ENCODE data around the gene SHC3.

The SHC3 gene

GRCh38 chr9:89044881-89045280 lies 133.7 kb downstream of the SHC3 start:
- H3K4me1 ChIP-seq (ENCODE audit: insufficient read depth, low read length), result no peaks in the 10 kb centered on the region
- H3K9ac ChIP-seq (ENCODE audit: low read depth, low read length), result no peak overlapping the region
- H3K79me2 ChIP-seq (ENCODE audit: insufficient read depth, low read length), result no peaks in the 10 kb centered on the region
- no peaks in the 10 kb centered on the region for H3K9me3 ChIP-seq (ENCODE audit: insufficient read depth, low read length, severe bottlenecking)
- H3K36me3 ChIP-seq (ENCODE audit: insufficient read depth, low read length), result no peaks in the 10 kb centered on the region
- H3K27ac ChIP-seq (ENCODE audit: low read length), result no peak overlapping the region
- no peaks in the 10 kb centered on the region for H3K27me3 ChIP-seq (ENCODE audit: insufficient read depth, low read length, poor library complexity)
- no peak for TF ChIP-seq EZH2 (IDR thresholded peaks at IDR 0.05; ENCODE audit: borderline replicate concordance, low read depth, low read length, severe bottlenecking)
- TF ChIP-seq, protein P1, sequence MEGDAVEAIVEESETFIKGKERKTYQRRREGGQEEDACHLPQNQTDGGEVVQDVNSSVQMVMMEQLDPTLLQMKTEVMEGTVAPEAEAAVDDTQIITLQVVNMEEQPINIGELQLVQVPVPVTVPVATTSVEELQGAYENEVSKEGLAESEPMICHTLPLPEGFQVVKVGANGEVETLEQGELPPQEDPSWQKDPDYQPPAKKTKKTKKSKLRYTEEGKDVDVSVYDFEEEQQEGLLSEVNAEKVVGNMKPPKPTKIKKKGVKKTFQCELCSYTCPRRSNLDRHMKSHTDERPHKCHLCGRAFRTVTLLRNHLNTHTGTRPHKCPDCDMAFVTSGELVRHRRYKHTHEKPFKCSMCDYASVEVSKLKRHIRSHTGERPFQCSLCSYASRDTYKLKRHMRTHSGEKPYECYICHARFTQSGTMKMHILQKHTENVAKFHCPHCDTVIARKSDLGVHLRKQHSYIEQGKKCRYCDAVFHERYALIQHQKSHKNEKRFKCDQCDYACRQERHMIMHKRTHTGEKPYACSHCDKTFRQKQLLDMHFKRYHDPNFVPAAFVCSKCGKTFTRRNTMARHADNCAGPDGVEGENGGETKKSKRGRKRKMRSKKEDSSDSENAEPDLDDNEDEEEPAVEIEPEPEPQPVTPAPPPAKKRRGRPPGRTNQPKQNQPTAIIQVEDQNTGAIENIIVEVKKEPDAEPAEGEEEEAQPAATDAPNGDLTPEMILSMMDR (IDR thresholded peaks at IDR 0.05; ENCODE audit: borderline replicate concordance, extremely low read depth, low read length, poor library complexity, severe bottlenecking), result no peak
- no peak for DNase-seq
- H3K4me2 ChIP-seq (ENCODE audit: insufficient read depth, low read length), result no peak overlapping the region
- no peak overlapping the region for H3K4me3 ChIP-seq (ENCODE audit: low read depth in 1 of 2, low read length in 2 of 2)
- no peaks in the 10 kb centered on the region for H4K20me1 ChIP-seq (ENCODE audit: insufficient read depth, low read length)
- no peak overlapping the region for H2AFZ ChIP-seq (ENCODE audit: low read depth, low read length)
- no peak for ATAC-seq (ENCODE audit: insufficient read depth, low read depth)

GRCh38 chr9:89044104-89044503 lies 134.5 kb downstream of the SHC3 start:
- Histone ChIP-seq H3K9me3 (ENCODE audit: insufficient read depth, low read length, severe bottlenecking) (no peaks in the 10 kb centered on the region), H3K4me3 (ENCODE audit: low read depth in 1 of 2, low read length in 2 of 2) (no peak overlapping the region), H4K20me1 (ENCODE audit: insufficient read depth, low read length) (no peaks in the 10 kb centered on the region), H2AFZ (ENCODE audit: low read depth, low read length) (no peak overlapping the region), H3K4me2 (ENCODE audit: insufficient read depth, low read length) (no peak overlapping the region), H3K79me2 (ENCODE audit: insufficient read depth, low read length) (no peaks in the 10 kb centered on the region), H3K27me3 (ENCODE audit: insufficient read depth, low read length, poor library complexity) (no peaks in the 10 kb centered on the region), H3K36me3 (ENCODE audit: insufficient read depth, low read length) (no peaks in the 10 kb centered on the region), H3K4me1 (ENCODE audit: insufficient read depth, low read length) (no peaks in the 10 kb centered on the region), H3K27ac (ENCODE audit: low read length) (no peak overlapping the region), H3K9ac (ENCODE audit: low read depth, low read length) (no peak overlapping the region)
- TF ChIP-seq, protein P1 (IDR thresholded peaks at IDR 0.05; ENCODE audit: borderline replicate concordance, extremely low read depth, low read length, poor library complexity, severe bottlenecking), result no peak
- no peak for TF ChIP-seq EZH2 (IDR thresholded peaks at IDR 0.05; ENCODE audit: borderline replicate concordance, low read depth, low read length, severe bottlenecking)
- DNase-seq (no peak), ATAC-seq (ENCODE audit: insufficient read depth, low read depth) (no peak)

GRCh38 chr9:89042984-89043383 lies 135.6 kb downstream of the SHC3 start:
- ATAC-seq (ENCODE audit: insufficient read depth, low read depth) (no peak), DNase-seq (no peak)
- Histone ChIP-seq H3K27ac (ENCODE audit: low read length) (no peak overlapping the region), H3K4me1 (ENCODE audit: insufficient read depth, low read length) (no peaks in the 10 kb centered on the region), H3K4me2 (ENCODE audit: insufficient read depth, low read length) (no peak overlapping the region), H4K20me1 (ENCODE audit: insufficient read depth, low read length) (no peaks in the 10 kb centered on the region), H3K9ac (ENCODE audit: low read depth, low read length) (no peak overlapping the region), H2AFZ (ENCODE audit: low read depth, low read length) (no peak overlapping the region), H3K4me3 (ENCODE audit: low read depth in 1 of 2, low read length in 2 of 2) (no peak overlapping the region), H3K36me3 (ENCODE audit: insufficient read depth, low read length) (no peaks in the 10 kb centered on the region), H3K79me2 (ENCODE audit: insufficient read depth, low read length) (no peaks in the 10 kb centered on the region), H3K9me3 (ENCODE audit: insufficient read depth, low read length, severe bottlenecking) (no peaks in the 10 kb centered on the region), H3K27me3 (ENCODE audit: insufficient read depth, low read length, poor library complexity) (no peaks in the 10 kb centered on the region)
- TF ChIP-seq, protein P1 (IDR thresholded peaks at IDR 0.05; ENCODE audit: borderline replicate concordance, extremely low read depth, low read length, poor library complexity, severe bottlenecking), result no peak
- no peak for TF ChIP-seq EZH2 (IDR thresholded peaks at IDR 0.05; ENCODE audit: borderline replicate concordance, low read depth, low read length, severe bottlenecking)

- TF ChIP-seq, protein P1 (IDR thresholded peaks at IDR 0.05; ENCODE audit: borderline replicate concordance, extremely low read depth, low read length, poor library complexity, severe bottlenecking), result no peak
- TF ChIP-seq EZH2 (IDR thresholded peaks at IDR 0.05; ENCODE audit: borderline replicate concordance, low read depth, low read length, severe bottlenecking), result no peak
- Histone ChIP-seq H3K27ac (ENCODE audit: low read length) (no peak overlapping the region), H3K9me3 (ENCODE audit: insufficient read depth, low read length, severe bottlenecking) (no peaks in the 10 kb centered on the region), H3K9ac (ENCODE audit: low read depth, low read length) (no peak overlapping the region), H2AFZ (ENCODE audit: low read depth, low read length) (no peak overlapping the region), H3K4me2 (ENCODE audit: insufficient read depth, low read length) (no peak overlapping the region), H3K4me3 (ENCODE audit: low read depth in 1 of 2, low read length in 2 of 2) (no peak overlapping the region), H3K79me2 (ENCODE audit: insufficient read depth, low read length) (no peaks in the 10 kb centered on the region), H3K27me3 (ENCODE audit: insufficient read depth, low read length, poor library complexity) (no peaks in the 10 kb centered on the region), H3K4me1 (ENCODE audit: insufficient read depth, low read length) (no peaks in the 10 kb centered on the region), H4K20me1 (ENCODE audit: insufficient read depth, low read length) (no peaks in the 10 kb centered on the region), H3K36me3 (ENCODE audit: insufficient read depth, low read length) (no peaks in the 10 kb centered on the region)
- no peak for ATAC-seq (ENCODE audit: insufficient read depth, low read depth)
- no peak for DNase-seq
Observed at GRCh38 chr9:89039664-89040063, 139.0 kb downstream of the SHC3 start.

Measured in DND-41 (cell line).